ENCODE data around the gene MECP2.

- TF ChIP-seq CTCF (IDR thresholded peaks at IDR 0.05) = no peak
- TF ChIP-seq EZH2 (IDR thresholded peaks at IDR 0.05; ENCODE audit: borderline replicate concordance, insufficient read depth, low read depth, low read length, poor library complexity, severe bottlenecking) = no peak
These were observed 19.1 kb upstream of the MECP2 start for GRCh38 chrX:154116426-154117211.

Measured in B cell (primary cell).